GM19193 (cell line): ENCODE data around the gene RAD51B.

Experiments used
- POLR2A ChIP-seq: IDR thresholded peaks from 4 replicates; pipeline ENCODE4 v1.6.1; 2011; ENCODE audit not compliant: insufficient read depth, insufficient read length; ENCODE audit errors: extremely low read depth

Gene RAD51B

GRCh38 chr14:68470361-68470760 is 650.8 kb downstream of the RAD51B start:
- no peak for TF ChIP-seq POLR2A

DNA sequence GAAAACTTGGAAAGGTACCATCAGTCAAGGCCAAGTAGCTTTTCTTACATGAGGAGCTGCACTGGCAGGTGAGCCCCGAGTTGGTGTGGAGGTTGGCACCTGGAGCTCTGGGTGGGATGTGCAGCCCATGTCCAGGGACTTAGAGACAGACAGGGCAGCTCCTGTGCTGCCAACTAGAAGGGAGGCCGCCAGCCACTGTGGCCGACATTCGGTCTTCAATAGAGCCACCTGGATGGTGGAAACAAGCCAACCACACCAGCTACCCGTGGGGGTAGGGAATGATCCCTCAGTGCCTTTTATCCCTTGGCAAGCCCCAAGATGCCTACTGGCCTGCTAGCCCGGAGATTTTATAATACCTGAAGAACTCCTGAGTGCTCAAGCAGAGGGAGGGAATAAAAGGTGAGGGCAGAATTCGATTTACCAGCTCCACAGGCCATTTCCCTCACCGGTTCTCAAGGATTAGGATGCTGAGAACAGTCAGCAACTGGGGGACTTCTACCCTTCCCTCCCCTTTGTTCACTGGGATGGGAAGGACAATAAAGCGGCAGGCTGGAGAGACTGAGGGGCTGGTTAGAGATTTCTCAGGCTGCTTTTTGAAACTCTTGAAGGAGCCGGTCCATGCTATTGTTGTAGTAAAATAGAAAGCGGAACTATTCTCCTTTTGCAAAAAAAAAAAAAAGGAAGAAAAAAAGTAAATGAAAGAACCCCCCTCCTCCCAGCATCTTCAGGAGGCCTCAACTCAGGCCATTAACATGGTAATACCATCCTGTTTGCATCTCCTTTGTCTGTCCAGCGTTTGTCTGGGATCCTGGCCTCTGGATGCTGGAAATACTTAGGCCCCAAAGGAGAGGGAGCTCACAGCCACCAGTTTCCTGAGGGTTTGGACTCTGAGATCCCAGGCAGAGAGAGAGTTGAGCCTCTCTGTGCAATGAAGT is 651.7 kb downstream of the RAD51B start:
- TF ChIP-seq POLR2A, result no peak

GRCh38 chr14:68471964-68472508 is 652.5 kb downstream of the RAD51B start:
- no peak for TF ChIP-seq POLR2A

- TF ChIP-seq POLR2A, result no peak
These were observed 653.5 kb downstream of the RAD51B start for GRCh38 chr14:68473069-68473468.

DNA sequence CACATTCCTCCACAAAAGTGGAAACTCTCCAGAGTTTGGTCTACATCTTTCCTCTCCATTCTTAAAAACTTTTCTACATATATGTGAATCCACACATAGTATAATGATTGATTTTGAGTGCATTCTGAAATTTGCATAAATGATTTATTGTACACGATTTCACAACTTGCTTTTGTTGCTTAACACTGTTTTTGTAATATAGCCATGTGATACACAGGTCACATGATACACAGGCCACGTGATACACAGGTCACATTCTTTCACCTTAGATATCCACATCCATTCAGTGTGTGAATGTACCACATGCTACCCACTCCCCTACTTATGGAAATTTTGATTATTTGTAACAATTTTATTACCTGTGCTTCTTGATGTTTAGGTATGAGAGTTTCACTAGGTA is 654.2 kb downstream of the RAD51B start:
- TF ChIP-seq POLR2A, result no peak

DNA sequence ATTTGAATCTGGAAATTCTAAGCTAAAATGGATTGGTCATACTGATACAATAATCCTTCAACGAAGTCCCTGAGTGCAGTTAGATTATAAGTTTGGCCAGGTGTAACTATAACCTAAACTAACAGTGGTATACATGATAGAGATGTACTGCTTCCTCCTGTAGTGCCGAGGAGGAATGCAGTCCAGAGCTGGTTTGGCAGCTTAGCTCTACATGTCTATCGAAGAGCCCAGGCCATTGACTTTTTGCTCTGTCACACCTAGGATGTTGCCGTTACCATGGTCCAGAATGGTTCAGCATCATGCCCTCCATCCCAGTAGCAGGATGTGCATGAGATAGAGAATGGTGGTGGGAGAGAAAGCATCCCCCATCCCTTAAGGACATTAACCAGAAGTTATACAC is 655.2 kb downstream of the RAD51B start:
- TF ChIP-seq POLR2A, result no peak

GRCh38 chr14:68475802-68476201 is 656.2 kb downstream of the RAD51B start:
- no peak for TF ChIP-seq POLR2A

- TF ChIP-seq POLR2A, result no peak
These were observed 656.9 kb downstream of the RAD51B start for GRCh38 chr14:68476212-68477109.

DNA sequence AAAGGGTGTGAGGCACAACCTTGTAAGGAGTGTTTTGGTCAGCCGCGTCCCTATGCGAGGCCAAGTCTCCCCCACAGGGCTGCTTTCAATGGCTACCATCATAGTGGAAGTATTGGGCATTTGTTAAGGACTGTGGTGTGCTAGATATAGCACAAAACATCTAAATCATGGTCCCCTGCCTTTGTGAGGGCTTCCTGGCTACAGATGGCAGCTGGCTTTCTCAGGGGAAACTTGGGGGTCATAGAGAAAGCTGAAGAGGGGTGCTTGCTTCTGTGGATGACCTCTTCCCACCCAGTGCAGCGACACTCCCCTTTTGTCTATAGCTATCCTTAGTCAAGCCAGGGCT is 657.5 kb downstream of the RAD51B start:
- no peak for TF ChIP-seq POLR2A

GRCh38 chr14:68477461-68478085 is 658.0 kb downstream of the RAD51B start:
- TF ChIP-seq POLR2A, result no peak

DNA sequence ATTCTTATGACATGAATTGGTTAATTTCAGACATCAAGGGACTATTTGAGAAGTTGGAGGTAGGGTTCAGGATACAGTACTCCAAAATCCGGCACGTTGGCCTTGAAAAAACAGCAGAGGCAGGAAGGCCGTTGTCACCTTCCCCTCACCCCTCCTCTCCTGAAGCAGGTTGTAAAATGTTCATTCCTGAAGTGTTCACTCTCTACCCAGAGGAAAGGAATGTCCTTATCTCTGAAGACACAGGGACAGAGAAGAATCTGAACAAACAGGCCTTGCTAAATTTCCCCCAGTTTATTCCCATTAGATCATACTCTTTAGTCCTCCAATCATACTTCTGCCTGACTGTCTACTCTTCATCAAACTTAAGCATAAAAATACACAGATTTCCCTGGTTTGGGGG is 659.7 kb downstream of the RAD51B start:
- no peak for TF ChIP-seq POLR2A

DNA sequence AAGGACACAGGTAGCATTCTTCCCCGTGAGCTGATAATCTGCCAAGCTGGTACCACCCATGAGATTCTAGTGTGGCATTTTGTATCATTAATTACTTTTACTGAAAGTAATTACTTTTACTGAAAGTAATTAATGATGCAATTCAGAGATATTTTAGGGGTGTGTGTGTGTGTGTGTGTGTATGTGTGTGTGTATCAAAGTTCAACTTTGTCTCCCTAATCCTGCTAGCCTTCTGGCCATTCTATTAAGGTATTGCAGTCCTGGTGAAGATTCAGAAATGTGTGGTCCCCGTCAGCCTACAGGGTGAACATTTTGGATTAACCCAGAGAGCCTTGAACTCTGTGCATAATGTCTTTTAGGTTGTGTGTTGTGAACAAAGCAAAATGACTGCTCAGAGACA is 662.4 kb downstream of the RAD51B start:
- TF ChIP-seq POLR2A, result no peak

DNA sequence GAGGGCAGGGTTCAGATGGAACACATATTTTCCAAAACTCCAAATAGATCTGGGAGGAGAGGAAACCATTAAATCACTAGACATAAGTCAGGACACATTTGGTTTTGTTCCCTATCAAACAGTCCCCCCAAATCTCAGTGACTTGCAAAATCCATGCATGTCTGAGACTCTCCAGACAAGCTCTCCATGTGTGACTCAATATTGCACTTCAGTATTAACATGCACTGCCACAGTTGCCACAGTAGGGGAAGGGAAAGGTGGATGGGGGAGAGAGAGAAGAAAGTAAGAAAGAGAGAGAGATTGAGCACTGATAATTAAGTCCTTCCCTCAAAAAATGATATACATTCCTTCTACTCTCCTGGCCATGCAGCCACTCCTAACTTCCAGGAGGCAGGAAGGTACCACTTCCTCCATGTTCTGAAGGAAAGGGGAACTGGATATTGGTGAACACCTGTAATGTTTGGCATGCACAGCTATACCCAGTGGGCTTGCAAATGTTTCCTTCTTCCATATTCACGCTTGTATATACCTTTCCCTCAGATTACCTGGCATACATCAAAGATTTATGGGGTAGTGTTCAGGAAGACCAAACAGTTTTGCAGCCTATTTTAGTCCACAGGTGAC is 663.3 kb downstream of the RAD51B start:
- no peak for TF ChIP-seq POLR2A

GRCh38 chr14:68486033-68486732 is 666.6 kb downstream of the RAD51B start:
- no peak for TF ChIP-seq POLR2A
